GM21786 (cell line): ENCODE measurements around the gene PARD3.

Experiments used
- ATAC-seq: cut with Tn5 transposase; IDR thresholded peaks from one replicate; pipeline ENCODE4 v1.9.1; 2021; ENCODE audit not compliant: unreplicated experiment

The PARD3 gene

DNA sequence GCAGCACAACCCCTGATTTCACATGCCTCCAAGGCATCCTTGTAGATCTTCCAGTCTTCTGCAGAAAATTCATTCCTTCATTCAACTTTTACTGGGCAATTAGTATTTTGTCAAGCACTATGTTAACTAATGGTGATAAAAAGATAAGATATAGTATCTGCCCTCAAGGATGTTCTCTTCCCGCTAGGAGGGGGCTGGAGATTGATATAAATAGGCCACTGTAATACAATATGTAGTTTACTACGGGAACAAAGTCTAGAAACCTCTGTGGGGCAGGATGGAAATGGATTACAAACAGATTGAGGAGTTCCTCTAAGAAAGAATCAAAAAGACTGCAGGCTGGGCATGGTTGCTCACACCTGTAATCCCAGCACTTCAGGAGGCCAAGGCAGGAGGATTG, 10.3 kb upstream of the PARD3 start:
- ATAC-seq = no peak

GRCh38 chr10:34824870-34825269, 9.8 kb upstream of the PARD3 start:
- no peak for ATAC-seq

- ATAC-seq = no peak
Measured at GRCh38 chr10:34821587-34822585, 6.8 kb upstream of the PARD3 start.

GRCh38 chr10:34817586-34817985, 2.5 kb upstream of the PARD3 start:
- no peak for ATAC-seq

DNA sequence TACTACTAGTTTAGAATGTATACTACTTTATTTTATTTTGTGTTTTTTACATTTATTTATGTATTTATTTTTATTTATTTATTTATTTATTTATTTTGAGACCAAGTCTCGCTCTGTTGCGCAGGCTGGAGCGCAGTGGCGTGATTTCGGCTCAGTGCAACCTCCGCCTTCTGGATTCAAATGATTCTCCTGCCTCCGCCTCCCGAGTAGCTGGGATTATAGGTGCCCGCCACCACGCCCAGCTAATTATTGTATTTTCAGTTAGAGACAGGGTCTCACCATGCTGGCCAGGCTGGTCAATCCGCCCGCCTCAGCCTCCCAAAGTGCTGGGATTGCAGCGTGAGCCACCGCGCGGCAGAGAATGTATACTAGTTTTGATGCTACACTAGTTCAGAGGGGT, 2.0 kb upstream of the PARD3 start:
- no peak for ATAC-seq

- no peak for ATAC-seq
Measured at GRCh38 chr10:34816501-34817002, 1.5 kb upstream of the PARD3 start.

DNA sequence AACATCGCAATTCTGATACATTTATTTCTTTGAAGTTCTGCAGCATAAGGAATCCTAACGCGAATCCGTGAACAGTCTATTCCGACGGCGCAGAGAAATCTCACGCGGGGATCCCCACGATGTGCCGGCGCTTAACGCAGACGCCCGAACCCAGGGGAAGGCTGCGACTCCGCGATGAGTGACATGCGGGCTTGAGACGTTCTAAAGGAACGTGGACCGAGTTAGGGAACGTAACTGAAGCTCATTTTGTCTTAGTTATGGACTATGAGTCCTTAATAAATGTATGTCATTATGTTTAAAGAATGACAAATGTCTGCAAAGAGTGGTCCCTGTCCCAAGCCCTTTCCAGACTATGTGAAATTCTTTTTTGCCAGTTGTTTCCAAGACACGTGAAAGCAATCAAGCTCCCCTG, 995 bp upstream of the PARD3 start:
- ATAC-seq = no peak

- ATAC-seq = peak; percentile 5
Measured at GRCh38 chr10:34814913-34815184, 247 bp downstream of the PARD3 start.

- peak; percentile 17 for ATAC-seq
Measured at GRCh38 chr10:34814223-34814912, 728 bp downstream of the PARD3 start.

DNA sequence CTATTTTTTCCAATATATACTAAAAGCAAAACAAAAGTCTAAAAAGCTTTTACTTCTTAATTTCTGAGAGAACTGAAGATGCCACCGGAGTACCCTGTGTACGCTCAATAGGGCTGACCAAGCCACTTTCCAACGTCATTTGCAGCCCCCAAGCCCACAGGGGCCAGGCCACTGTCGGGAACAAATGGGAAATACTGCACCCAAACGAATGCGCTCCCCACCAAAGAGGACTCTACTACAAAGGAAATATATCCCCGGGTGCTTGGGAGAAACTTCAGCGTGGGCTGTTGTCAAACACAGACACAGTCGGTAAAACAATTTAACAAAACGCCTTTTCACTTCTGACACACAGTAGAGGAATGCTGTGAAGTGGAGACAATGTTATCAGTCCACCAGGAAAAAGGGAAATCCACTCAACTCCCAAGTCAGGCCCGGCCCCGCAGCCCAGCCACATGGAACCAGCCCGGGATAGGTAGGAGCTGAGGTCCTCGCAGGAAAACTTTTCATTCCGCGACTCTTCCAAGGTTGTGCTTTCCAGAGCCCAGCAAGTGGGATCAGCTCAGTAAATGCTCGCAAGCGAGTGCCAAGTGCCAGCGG, 1.4 kb downstream of the PARD3 start:
- no peak for ATAC-seq

GRCh38 chr10:34812771-34813170, 2.3 kb downstream of the PARD3 start:
- ATAC-seq = no peak

DNA sequence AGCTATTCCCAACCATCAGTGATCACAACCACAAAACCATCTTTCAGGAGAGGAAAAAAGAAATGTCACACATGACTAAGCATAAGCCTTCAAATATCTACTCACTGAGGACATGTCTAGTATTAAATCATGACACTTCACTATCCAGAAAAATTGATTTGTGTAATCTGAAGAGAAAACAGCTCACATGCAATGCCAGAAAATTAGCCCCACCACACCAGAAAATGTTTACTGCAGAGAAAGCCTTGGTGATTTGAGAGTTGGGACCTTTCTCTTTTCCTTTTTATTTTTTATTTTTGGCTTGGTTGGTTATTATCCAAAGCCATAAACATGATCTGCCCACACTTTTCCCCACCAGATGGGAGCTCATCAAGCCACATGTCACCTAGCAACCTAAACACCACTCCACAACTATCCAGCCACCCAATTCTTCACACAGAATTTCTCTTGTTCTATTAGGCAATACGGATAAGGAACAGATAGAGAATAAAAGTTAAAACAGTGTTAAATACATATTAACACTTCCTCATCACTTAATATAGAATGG, 3.1 kb downstream of the PARD3 start:
- no peak for ATAC-seq

- ATAC-seq = no peak
Measured at GRCh38 chr10:34811126-34811967, 3.7 kb downstream of the PARD3 start.

DNA sequence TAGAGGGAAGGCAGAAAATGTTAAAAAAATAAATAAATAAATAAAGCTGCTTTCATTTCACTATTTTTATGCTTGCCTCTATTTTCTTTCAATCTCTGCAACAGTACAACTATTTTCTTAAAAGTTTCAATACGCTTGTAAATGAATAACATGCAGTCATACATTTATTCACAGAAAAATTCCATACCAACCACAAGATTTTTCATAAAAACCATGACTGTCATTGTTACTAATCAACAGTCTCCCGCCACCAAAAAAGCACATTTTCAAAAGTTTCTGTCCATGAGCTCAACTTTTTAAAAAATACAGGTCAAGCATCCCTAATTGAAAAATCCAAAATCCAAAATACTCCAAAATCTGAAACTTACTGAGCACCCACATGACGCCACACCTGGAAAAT, 5.3 kb downstream of the PARD3 start:
- peak; percentile 11 for ATAC-seq

DNA sequence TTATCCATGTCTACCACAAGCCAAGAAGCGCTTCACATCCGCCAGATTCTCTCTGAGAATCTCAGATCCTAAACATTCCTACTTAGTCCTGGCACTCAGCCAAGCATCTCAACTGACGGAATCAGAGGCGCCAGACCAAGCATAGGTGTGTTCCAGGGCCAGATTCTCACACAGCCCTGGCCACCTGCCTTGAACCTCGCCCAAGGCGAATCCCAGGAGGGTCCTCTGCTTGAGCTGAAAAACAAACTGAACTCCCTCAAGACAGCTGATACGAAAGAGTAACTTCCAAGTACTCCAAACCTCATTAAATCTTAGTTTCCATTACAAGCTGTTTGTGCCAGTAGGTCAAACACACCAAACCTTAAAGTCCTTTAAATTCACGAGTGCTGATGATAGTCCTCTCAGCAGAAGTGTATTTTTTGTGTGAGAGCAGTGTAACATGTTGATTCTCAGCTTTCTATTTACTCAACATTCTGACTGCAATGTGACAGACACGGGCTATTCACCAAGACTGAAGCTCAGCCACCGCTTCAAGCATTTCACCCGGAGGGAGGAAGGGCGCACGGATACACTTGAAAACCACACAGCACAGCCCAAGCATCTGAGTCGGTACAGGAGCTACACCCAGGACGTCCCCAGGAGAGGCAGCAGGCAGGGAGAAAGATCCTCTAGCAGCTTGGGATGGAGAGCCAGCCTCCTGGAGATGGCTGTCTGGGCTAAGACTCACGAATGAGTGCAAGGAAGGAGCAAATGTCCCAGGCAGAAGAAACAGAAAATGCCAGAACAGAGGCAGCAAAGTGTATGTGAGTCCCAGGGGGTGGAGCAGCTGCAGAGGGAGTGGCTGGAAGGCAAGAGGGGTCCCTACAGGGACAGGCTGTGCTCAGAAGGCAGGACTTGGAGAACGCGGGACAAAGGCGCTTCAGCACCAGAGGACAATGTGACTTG, 6.0 kb downstream of the PARD3 start:
- peak; percentile 58 for ATAC-seq

DNA sequence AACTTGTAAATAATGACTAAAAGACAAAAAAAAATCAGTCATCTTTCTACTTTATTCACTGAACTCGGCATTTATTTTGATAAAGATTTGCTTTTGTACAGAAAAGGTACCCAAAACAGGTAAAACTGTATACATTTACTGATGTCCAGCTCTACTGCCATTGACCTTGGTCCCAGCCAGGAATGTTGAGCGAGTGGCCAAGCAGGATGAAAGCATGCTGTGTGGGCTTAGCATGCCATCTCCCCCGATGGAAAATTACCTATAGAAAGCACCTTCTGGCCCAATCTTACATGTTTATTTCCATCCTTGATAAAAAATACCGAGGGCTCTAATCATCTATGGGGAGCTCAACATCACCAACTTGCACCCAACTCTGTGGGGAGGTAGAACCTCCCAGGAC, 6.8 kb downstream of the PARD3 start:
- no peak for ATAC-seq

GRCh38 chr10:34804306-34804705, 10.8 kb downstream of the PARD3 start:
- no peak for ATAC-seq

DNA sequence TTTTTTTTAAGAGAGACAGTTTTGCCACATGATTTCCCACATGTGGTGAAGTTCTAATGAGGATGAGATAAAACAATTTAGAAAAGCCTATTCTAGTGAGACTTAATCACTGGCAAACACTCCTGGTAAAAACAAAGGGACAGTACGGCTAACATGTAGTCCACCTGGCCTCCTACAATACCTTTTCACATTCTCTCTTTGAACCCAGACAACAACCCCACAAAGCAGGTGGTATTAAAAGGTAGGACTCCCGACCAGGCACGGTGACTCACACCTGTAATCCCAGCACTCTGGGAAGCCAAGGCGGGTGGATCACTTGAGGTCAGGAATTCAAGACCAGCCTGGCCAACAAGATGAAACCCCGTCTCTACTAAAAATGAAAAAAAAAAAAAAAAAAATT, 12.4 kb downstream of the PARD3 start:
- no peak for ATAC-seq

GRCh38 chr10:34801097-34801733, 13.9 kb downstream of the PARD3 start:
- ATAC-seq = no peak
